ACC112 (cell line): Measurements from ENCODE around the gene PPP2R2D.
A peak's percentile ranks its signal among the peaks of the same experiment; 100 is the strongest.
"Not testable (repeated sequence)": the region's sequence is repeated elsewhere in the genome, so short reads cannot be mapped to it uniquely, and the experiment has no call there.

Experiments
- H2AFZ ChIP-seq: fragments of 200-600 bp; sonication (generic); one replicate; pipeline ENCODE4 v1.6.0; 2017; ENCODE audit warnings: antibody characterized with exemption, low read length; ENCODE audit not compliant: unreplicated experiment
- H3K27ac ChIP-seq: fragments of 200-600 bp; sonication (generic); 2 replicates; pipeline ENCODE4 v1.5.1; 2014; ENCODE audit warnings: low read depth, mild to moderate bottlenecking, antibody characterized with exemption, low read length, moderate library complexity
- H3K27me3 ChIP-seq: fragments of 200-600 bp; sonication (generic); 2 replicates; pipeline ENCODE4 v1.6.1; 2014; ENCODE audit warnings: mild to moderate bottlenecking, antibody characterized with exemption, low read length, moderate library complexity, mixed read lengths; ENCODE audit not compliant: insufficient read depth
- H3K36me3 ChIP-seq: fragments of 200-600 bp; sonication (generic); 2 replicates; pipeline ENCODE4 v1.6.1; 2016; ENCODE audit warnings: mild to moderate bottlenecking, antibody characterized with exemption, low read length, moderate library complexity, mixed read lengths; ENCODE audit not compliant: insufficient read depth
- H3K4me1 ChIP-seq: fragments of 200-600 bp; sonication (generic); one replicate; pipeline ENCODE4 v1.6.1; 2016; ENCODE audit warnings: low read length, mixed read lengths; ENCODE audit not compliant: insufficient read depth, unreplicated experiment, control insufficient read depth
- H3K4me3 ChIP-seq: fragments of 200-600 bp; sonication (generic); 2 replicates; pipeline ENCODE4 v1.5.1; 2014; ENCODE audit warnings: mild to moderate bottlenecking, low read depth, low read length
- H3K79me2 ChIP-seq: fragments of 200-600 bp; sonication (generic); one replicate; pipeline ENCODE4 v1.6.0; 2016; ENCODE audit warnings: low read length; ENCODE audit not compliant: control insufficient read depth, unreplicated experiment, insufficient read depth

Gene PPP2R2D

DNA sequence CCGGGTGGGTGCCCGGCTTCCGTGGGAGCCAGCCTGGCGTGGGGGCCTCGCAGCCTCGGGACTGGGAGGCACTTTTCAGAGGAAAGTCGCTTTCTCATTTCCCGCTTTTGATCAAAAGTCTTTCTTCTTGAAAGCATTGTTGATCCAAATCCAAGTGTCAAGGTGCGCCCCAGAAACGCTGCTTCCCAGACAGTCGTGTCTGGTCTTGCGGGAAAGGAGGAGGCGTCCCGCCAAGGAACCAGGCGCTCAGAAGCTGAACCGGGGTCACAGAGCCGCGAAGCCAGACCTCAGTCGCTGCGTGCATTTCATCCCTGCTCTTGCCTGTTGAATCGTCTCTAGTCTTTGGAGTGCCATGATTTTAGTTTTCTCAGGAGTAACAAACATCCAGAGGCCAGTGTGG, 82.0 kb downstream of the PPP2R2D start:
- peaks cover 5% of the 10 kb centered on the region; the same call in 1 of the 2 replicates for H3K36me3 ChIP-seq
- no peaks in the 10 kb centered on the region for H3K27me3 ChIP-seq
- H3K4me1 ChIP-seq: peaks cover 27% of the 10 kb centered on the region
- H2AFZ ChIP-seq: peak overlapping the region; percentile 98
- H3K4me3 ChIP-seq: peak overlapping the region; percentile 98
- H3K79me2 ChIP-seq: peaks cover 47% of the 10 kb centered on the region
- no peak overlapping the region for H3K27ac ChIP-seq

- Histone ChIP-seq H3K4me1 (peaks cover 20% of the 10 kb centered on the region), H2AFZ (no peak overlapping the region), H3K27me3 (no peaks in the 10 kb centered on the region), H3K79me2 (peaks cover 37% of the 10 kb centered on the region), H3K4me3 (peak overlapping the region; percentile 98), H3K27ac (peak overlapping the region; percentile 31; the same call in 1 of the 2 replicates), H3K36me3 (peaks cover 5% of the 10 kb centered on the region; the same call in 1 of the 2 replicates)
Measured at GRCh38 chr10:131983780-131984179, 83.0 kb downstream of the PPP2R2D start.

- not testable (repeated sequence) for H3K27me3 ChIP-seq, H3K4me3 ChIP-seq, H2AFZ ChIP-seq, H3K79me2 ChIP-seq, H3K27ac ChIP-seq, H3K36me3 ChIP-seq
- peaks cover 12% of the 10 kb centered on the region for H3K4me1 ChIP-seq
Measured at GRCh38 chr10:131986851-131987250, 86.0 kb downstream of the PPP2R2D start.

GRCh38 chr10:131987301-131987700, 86.5 kb downstream of the PPP2R2D start:
- not testable (repeated sequence) for H3K27ac ChIP-seq, H3K79me2 ChIP-seq, H3K36me3 ChIP-seq, H2AFZ ChIP-seq, H3K4me3 ChIP-seq, H3K27me3 ChIP-seq
- H3K4me1 ChIP-seq: peaks cover 12% of the 10 kb centered on the region

GRCh38 chr10:131987786-131988185, 87.0 kb downstream of the PPP2R2D start:
- not testable (repeated sequence) for H3K36me3 ChIP-seq, H3K27ac ChIP-seq, H2AFZ ChIP-seq, H3K27me3 ChIP-seq, H3K79me2 ChIP-seq, H3K4me3 ChIP-seq, H3K4me1 ChIP-seq

DNA sequence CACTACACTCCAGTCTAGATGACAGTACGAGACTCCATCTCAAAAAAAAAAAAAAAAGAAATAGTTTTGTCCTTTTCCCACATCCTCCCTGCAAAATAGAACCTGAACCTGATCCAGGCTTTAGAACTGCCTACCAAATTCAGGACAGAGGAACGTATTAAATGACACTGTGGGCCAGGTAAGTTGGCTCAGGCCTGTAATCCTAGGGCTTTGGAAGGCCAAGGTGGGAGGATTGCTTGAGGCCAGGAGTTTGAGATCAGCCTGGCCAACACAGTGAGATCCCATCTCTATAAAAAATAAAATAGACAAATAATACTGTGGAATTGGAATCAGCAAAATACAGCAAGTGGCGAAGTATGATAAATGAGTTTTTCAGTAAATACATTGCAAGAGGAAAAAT, 90.9 kb downstream of the PPP2R2D start:
- no peaks in the 10 kb centered on the region for H3K79me2 ChIP-seq
- H3K27me3 ChIP-seq: no peaks in the 10 kb centered on the region
- H3K36me3 ChIP-seq: no peaks in the 10 kb centered on the region
- no peak overlapping the region for H3K27ac ChIP-seq
- H3K4me3 ChIP-seq: no peak overlapping the region
- no peak overlapping the region for H2AFZ ChIP-seq
- H3K4me1 ChIP-seq: no peaks in the 10 kb centered on the region

DNA sequence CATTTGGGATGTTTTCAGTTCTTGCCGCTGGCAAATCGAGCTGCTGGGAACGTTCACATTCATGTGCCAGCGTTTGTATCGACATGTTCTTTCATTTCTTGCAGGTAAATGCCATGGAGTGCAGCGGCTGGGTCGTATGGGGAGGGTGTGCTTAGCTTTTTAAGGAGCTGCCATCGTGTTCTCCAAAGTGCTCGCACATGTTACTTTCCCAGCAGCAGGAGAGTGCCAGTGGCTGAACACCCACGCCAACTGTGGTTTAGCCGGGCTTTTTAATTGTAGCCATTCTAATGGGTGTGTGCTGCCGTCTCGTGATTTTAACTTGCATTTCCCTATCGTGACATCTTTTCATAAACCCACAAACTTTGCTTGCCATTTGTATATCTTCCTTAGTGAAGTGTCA, 92.5 kb downstream of the PPP2R2D start:
- Histone ChIP-seq H2AFZ (no peak overlapping the region), H3K27ac (no peak overlapping the region)

DNA sequence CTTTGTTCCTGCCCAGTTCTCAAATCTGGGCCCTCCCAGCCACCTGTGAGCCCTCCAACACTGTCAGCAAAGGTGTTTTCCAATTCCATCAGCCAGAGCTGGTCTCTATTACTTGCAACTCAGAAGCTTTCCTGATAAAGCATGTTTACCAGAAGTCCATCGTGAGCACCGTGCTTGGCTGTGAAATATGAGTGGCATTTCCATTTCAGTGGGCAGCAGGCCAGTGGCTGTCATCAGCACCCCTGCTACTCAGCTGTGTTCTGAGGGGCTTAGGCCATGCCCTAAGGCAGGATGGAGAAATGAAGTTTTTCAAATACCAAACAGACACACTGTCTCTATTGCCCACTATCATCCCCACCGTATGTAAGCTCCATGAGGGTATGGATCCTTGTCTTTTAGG, 93.6 kb downstream of the PPP2R2D start:
- Histone ChIP-seq H3K4me3 (no peak overlapping the region), H2AFZ (no peak overlapping the region), H3K79me2 (no peaks in the 10 kb centered on the region), H3K27ac (no peak overlapping the region), H3K36me3 (no peaks in the 10 kb centered on the region), H3K4me1 (peaks cover 15% of the 10 kb centered on the region), H3K27me3 (no peaks in the 10 kb centered on the region)

More for the DNA sequence above, 92.5 kb downstream of the PPP2R2D start:
- Histone ChIP-seq H3K4me3 (no peak overlapping the region), H3K79me2 (no peaks in the 10 kb centered on the region), H3K27me3 (no peaks in the 10 kb centered on the region), H3K36me3 (no peaks in the 10 kb centered on the region), H3K4me1 (peaks cover 13% of the 10 kb centered on the region)

DNA sequence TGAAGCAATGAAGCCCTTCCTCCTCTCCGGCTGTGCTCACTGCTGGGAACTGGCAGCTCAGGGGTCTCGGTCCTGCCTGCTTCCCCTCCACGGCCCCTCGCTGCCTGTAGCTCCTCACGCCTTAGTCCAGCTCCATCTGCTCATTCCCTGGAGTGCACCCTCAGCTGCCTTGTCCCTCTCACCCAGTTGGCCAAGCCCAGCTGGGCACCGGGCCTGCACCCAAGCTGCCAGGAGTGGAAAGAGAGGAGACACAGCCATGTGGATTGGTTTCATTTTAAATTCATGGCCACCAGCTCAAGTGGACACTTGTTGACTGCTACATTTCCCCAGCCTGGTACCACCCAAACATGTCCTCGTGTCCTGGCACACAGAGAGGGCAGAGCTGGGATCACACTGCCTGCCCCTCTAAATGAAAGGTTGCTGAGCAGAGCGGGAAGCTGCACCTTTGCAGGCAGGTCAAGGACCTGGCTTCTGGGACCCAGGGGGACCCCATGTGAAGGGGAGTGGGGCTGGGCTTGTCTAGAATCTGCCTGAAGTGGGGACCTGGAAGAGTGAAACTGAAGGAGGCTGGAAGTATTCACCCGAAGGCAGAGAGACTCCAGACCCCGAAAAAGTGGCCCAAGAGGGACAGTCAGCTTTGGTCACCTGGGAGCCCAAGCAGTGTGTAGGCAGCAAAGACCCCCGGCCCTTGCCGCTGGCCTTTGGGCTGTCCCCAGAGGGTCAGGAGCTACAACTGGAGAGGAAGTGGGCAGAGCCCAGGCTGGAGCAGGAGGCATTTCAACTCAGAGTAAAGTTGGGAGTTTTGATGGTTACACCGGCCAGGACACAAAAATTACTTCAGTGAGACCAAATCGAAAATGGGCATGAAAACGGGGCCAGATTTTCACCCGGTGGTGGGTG, 95.9 kb downstream of the PPP2R2D start:
- Histone ChIP-seq H3K4me1 (peaks cover 15% of the 10 kb centered on the region), H3K79me2 (no peaks in the 10 kb centered on the region), H3K4me3 (no peak overlapping the region), H3K27ac (no peak overlapping the region), H3K36me3 (no peaks in the 10 kb centered on the region), H2AFZ (no peak overlapping the region), H3K27me3 (no peaks in the 10 kb centered on the region)

GRCh38 chr10:131997366-131998049, 96.7 kb downstream of the PPP2R2D start:
- H3K4me1 ChIP-seq: peaks cover 15% of the 10 kb centered on the region
- H3K4me3 ChIP-seq: peak overlapping the region; percentile 31; the same call in 1 of the 2 replicates
- peak overlapping the region; percentile 33 for H2AFZ ChIP-seq
- H3K27ac ChIP-seq: no peak overlapping the region; the same call in 1 of the 2 replicates
- H3K79me2 ChIP-seq: no peaks in the 10 kb centered on the region
- H3K36me3 ChIP-seq: no peaks in the 10 kb centered on the region
- H3K27me3 ChIP-seq: no peaks in the 10 kb centered on the region; the same call in 1 of the 2 replicates
